GM18517 (cell line): ENCODE data around the gene SLC10A7.
"Not testable (repeated sequence)": the region's sequence is repeated elsewhere in the genome, so short reads cannot be mapped to it uniquely, and the experiment has no call there.

Source experiments
- ATAC-seq: cut with Tn5 transposase; IDR thresholded peaks from one replicate; pipeline ENCODE4 v1.9.1; 2021; ENCODE audit warnings: mild to moderate bottlenecking, moderate library complexity; ENCODE audit not compliant: unreplicated experiment

SLC10A7 gene

DNA sequence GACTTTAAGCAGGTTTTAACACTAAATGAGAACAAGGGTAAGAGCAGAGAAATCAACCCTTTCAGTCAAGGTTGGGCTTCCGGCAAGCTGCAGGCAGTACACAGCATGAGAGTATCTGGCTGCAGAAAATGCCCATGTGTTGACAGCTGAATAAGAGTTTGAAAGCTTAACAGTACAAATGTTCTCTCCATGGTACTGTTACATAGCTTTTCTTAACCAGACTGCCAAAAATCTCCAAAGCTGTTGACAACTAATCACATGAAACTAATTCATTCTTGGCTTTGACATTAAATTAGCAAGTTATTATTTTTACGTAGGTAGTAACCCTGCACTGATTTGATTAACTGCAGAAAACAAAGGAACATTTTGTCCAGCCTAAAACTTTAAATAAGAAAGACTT lies 153.5 kb downstream of the SLC10A7 start:
- ATAC-seq: no peak

DNA sequence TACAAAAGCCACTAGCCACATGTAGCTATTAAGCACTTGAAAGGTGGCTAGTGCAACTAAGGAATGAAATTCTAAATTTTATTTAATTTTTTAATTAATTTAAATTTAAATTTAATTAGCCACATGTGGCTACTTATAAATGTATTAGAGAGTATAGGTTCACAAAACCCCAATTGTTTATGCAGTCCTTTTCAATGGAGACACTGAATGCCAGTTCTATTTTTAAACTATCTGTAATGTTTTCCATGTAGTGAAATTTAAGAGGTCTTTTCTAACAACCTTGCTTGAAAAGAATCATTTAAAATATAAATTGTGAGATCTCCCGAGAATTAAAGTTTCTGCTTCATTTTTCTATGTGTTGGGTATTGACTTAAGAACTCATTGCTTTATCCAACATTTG lies 154.4 kb downstream of the SLC10A7 start:
- no peak for ATAC-seq

GRCh38 chr4:146359771-146360170 lies 162.0 kb downstream of the SLC10A7 start:
- no peak for ATAC-seq

DNA sequence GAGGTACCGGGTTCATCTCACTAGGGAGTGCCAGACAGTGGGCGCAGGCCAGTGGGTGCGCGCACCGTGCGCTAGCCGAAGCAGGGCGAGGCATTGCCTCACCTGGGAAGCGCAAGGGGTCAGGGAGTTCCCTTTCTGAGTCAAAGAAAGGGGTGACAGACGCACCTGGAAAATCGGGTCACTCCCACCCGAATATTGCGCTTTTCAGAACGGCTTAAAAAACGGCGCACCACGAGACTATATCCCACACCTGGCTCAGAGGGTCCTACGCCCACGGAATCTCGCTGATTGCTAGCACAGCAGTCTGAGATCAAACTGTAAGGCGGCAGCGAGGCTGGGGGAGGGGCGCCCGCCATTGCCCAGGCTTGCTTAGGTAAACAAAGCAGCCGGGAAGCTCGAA lies 171.6 kb downstream of the SLC10A7 start:
- not testable (repeated sequence) for ATAC-seq

DNA sequence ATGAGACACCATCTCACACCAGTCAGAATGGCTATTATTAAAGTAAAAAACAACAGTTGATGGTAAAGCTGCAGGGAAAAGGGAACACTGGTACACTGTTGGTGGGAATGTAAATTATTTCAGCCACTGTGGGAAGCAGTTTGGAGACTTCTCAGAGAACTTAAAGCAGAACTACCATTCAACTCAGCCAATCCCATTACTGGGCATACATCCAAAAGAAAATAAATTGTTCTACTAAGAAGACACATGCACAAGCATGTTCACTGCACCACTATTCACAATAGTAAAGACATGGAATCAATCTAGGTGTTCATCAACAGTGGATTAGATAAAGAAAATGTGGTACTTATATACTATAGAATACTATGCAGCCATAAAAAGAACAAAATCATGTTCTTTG lies 172.4 kb downstream of the SLC10A7 start:
- no peak for ATAC-seq

GRCh38 chr4:146347822-146348221 lies 173.9 kb downstream of the SLC10A7 start:
- ATAC-seq: no peak

DNA sequence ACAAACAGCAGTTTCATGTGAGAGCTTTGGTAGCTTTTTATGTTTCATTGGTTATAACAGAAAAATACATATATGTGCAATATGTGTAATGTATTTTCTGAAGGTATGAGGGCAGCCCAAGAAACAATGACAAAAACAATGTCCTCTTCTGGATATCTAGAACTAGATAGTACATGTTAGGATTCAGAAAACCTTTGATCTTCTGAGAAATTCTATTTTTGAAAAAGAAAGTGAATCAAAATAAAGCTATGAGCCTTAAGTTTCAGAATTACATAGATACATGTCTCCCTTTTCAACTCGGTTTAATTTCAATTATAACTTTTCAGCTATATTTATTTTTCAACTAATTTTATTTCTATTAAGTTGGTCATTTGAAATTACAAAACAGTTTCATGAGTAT lies 175.5 kb downstream of the SLC10A7 start:
- ATAC-seq: peak; percentile 54

- ATAC-seq: no peak
Observed at GRCh38 chr4:146343776-146344175, 178.0 kb downstream of the SLC10A7 start.

GRCh38 chr4:146343199-146343598 lies 178.5 kb downstream of the SLC10A7 start:
- ATAC-seq: peak; percentile 71

DNA sequence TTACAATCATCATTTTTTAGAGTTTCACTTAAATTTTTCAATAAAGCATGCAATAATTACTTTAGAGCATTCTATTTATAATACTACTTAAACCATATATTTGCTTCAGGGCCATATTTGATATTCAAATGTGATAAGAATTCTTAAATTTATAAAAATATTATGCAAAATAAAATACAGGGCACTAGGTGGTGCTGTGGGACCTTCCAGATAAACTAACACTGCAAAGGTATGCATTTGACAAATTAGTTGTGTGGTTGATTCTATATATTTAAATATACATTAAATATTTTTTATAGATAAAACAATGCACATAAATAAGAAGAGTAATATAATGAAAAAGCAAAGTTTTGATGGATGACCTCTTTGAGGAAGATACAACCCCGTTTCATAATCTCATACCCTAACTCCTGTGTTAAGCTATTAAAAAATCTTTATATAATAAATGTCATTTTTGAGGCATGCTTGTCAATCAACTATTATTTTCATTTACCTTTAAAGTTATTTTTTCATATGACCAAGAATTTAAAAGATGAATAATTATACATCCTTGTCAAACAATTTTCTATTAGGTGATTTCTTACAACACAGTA lies 179.0 kb downstream of the SLC10A7 start:
- ATAC-seq: no peak

DNA sequence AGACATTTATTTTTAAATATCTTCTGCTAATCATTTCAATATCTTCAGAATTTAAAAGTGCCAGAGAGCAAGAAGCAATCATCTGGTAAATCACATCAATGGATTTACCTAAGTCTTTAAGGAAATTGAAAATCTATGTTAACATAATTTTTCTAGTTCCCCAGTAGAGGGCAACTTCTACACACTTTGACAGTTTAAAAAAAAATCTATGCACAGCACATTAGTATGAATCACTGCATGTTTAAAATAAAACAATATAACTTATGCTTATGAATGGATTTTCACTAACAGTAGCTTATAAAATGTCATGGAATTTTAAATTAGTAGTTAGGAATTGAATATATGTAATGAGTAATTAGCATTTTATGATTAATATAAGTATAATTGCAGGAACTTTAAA lies 180.9 kb downstream of the SLC10A7 start:
- ATAC-seq: no peak

- ATAC-seq: no peak
Observed at GRCh38 chr4:146338512-146338911, 183.2 kb downstream of the SLC10A7 start.

GRCh38 chr4:146336410-146336807 lies 185.3 kb downstream of the SLC10A7 start:
- no peak for ATAC-seq

GRCh38 chr4:146335763-146336409 lies 185.9 kb downstream of the SLC10A7 start:
- ATAC-seq: no peak

- no peak for ATAC-seq
Observed at GRCh38 chr4:146334862-146335449, 186.8 kb downstream of the SLC10A7 start.

DNA sequence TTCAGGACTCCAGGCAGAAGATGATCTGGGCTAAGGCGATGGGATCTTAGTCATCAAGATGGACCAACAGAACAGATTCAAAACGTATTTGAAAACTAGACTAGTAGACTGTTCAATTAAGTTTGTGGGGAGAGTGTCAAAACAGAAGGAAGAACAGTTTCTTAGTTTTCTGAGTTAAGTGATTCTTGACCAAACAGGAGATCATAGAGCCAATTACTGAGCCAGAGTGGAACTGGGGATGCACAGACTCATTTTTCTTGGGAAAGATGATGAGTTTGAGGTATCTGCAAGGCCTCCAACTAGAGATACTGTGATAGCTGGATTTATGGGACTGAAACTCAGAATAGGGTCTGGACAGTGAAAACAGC lies 187.9 kb downstream of the SLC10A7 start:
- ATAC-seq: no peak

- ATAC-seq: peak; percentile 98
Observed at GRCh38 chr4:146333187-146333894, 188.4 kb downstream of the SLC10A7 start.

- no peak for ATAC-seq
Observed at GRCh38 chr4:146330392-146330791, 191.3 kb downstream of the SLC10A7 start.

GRCh38 chr4:146329050-146329716 lies 192.6 kb downstream of the SLC10A7 start:
- no peak for ATAC-seq

DNA sequence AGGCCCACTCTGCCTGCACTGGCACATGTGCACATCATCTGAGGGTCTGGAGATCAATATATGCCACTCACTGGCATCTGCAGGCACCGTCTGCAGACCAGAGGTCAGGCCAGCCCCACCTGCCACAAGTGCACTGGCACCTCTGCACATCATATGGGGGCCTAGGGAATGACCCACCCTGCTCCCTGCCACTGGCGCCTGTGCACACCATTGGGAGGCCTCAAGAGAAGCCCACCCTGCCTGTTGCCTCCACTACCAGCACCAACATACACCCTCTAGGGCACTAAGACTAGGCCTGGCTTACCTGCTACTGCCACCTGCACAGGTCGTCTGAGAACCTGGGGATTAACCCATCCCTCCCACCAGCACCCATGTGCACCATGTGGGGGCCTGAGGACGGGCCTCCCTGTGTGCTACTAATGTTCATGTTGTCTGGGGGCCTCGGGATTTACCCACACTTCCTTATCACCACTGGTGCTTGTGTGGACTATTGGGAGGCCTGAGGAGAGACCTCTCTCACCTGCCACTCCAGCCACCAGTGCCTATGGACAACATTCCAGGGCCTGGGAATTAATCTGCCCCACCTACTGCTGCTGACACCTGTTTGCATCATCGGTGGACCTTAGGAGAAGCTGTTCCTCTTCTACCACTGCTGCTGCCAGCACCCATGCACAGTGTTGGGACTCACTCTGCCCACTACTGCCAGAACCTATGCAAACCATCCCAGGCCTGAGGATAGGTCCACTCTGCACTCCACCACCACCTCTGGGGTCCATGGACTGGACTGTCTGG lies 193.7 kb downstream of the SLC10A7 start:
- no peak for ATAC-seq

- no peak for ATAC-seq
Observed at GRCh38 chr4:146318894-146319293, 202.8 kb downstream of the SLC10A7 start.
